Loucy (cell line): ENCODE data around the gene NCAPD3.

Experiments used
- H2AFZ ChIP-seq: fragments of 200-600 bp; sonication (generic); 2 replicates; pipeline ENCODE4 v1.6.0; 2016; ENCODE audit warnings: antibody characterized with exemption, mild to moderate bottlenecking, low read length, moderate library complexity
- H3F3A ChIP-seq: fragments of 200-600 bp; 2 replicates; pipeline ENCODE4 v1.6.0; 2016; ENCODE audit warnings: antibody characterized with exemption, low read depth, mild to moderate bottlenecking
- H3K27me3 ChIP-seq: fragments of 200-600 bp; sonication (generic); 2 replicates; pipeline ENCODE4 v1.6.1; 2014; ENCODE audit warnings: low read length, mild to moderate bottlenecking; ENCODE audit not compliant: insufficient read depth, poor library complexity, severe bottlenecking
- H3K36me3 ChIP-seq: fragments of 200-600 bp; sonication (generic); 2 replicates; pipeline ENCODE4 v1.6.1; 2016; ENCODE audit warnings: low read length; ENCODE audit not compliant: insufficient read depth
- H3K4me1 ChIP-seq: fragments of 200-600 bp; sonication (generic); 2 replicates; pipeline ENCODE4 v1.5.1; 2014; ENCODE audit warnings: low read length, mild to moderate bottlenecking; ENCODE audit not compliant: insufficient read depth, poor library complexity, severe bottlenecking
- H3K4me2 ChIP-seq: fragments of 200-600 bp; sonication (generic); 2 replicates; pipeline ENCODE4 v1.6.0; 2014; ENCODE audit warnings: antibody characterized with exemption, low read length, low read depth, mild to moderate bottlenecking; ENCODE audit not compliant: poor library complexity, severe bottlenecking
- H3K4me3 ChIP-seq: fragments of 200-600 bp; sonication (generic); 2 replicates; pipeline ENCODE4 v1.5.1; 2014; ENCODE audit warnings: low read length, mild to moderate bottlenecking, mixed read lengths; ENCODE audit not compliant: poor library complexity, severe bottlenecking
- H3K79me2 ChIP-seq: fragments of 200-600 bp; sonication (generic); 2 replicates; pipeline ENCODE4 v1.6.1; 2014; ENCODE audit warnings: low read length; ENCODE audit not compliant: insufficient read depth
- H3K9ac ChIP-seq: fragments of 200-600 bp; sonication (generic); 2 replicates; pipeline ENCODE4 v1.6.0; 2014; ENCODE audit warnings: mild to moderate bottlenecking, low read depth, low read length, moderate library complexity; ENCODE audit not compliant: poor library complexity, severe bottlenecking
- H3K9me2 ChIP-seq: fragments of 200-600 bp; sonication (generic); replicated peaks from 2 replicates; pipeline ENCODE4 v1.6.1; 2016; ENCODE audit warnings: low read depth, low read length, mixed read lengths
- H3K9me3 ChIP-seq: fragments of 200-600 bp; sonication (generic); 2 replicates; pipeline ENCODE4 v1.6.1; 2014; ENCODE audit warnings: mild to moderate bottlenecking, antibody characterized with exemption, low read length, low read depth; ENCODE audit not compliant: insufficient read depth
- H4K20me1 ChIP-seq: fragments of 200-600 bp; sonication (generic); 2 replicates; pipeline ENCODE4 v1.6.0; 2014; ENCODE audit warnings: antibody characterized with exemption, low read length, mild to moderate bottlenecking; ENCODE audit not compliant: insufficient read depth, poor library complexity, severe bottlenecking
- CTCF ChIP-seq: fragments of 200-600 bp; sonication (generic); conservative IDR thresholded peaks from 2 replicates; pipeline ENCODE4 v1.5.1; 2014; ENCODE audit warnings: mild to moderate bottlenecking, antibody characterized with exemption, low read length
- EZH2phosphoT487 ChIP-seq: fragments of 200-600 bp; IDR thresholded peaks from 2 replicates; pipeline ENCODE4 v1.6.1; 2018; ENCODE audit warnings: antibody characterized with exemption, mild to moderate bottlenecking, moderate library complexity, borderline replicate concordance

The NCAPD3 gene

GRCh38 chr11:134253188-134253993 lies 29.6 kb upstream of the NCAPD3 start, which contains the start of the genes ACAD8 and THYN1:
Gene ACAD8 (plus strand): TSS chr11:134253568. CDS start chr11:134253601, 33 bp downstream.
Gene THYN1 (minus strand): TSS chr11:134253352. CDS start chr11:134252882, 470 bp downstream.
- no peak for TF ChIP-seq EZH2phosphoT487
- TF ChIP-seq CTCF, result no peak; the same call in 1 of the 2 replicates
- peak within 1 kb of the TSS; percentile 82 for H2AFZ ChIP-seq

GRCh38 chr11:134252346-134253187 lies 28.8 kb upstream of the NCAPD3 start:
- Histone ChIP-seq H3K36me3 (peaks cover 30% of the 10 kb centered on the region; the same call in 1 of the 2 replicates), H2AFZ (peak overlapping the region; percentile 77), H3K9me2 (no peaks in the 10 kb centered on the region), H3K79me2 (peaks cover 39% of the 10 kb centered on the region), H3K4me2 (peak overlapping the region; percentile 93), H3K4me1 (peaks cover 33% of the 10 kb centered on the region), H3K9me3 (no peaks in the 10 kb centered on the region), H3K9ac (peak overlapping the region; percentile 78), H3K4me3 (peak overlapping the region; percentile 80), H4K20me1 (no peaks in the 10 kb centered on the region), H3K27me3 (no peaks in the 10 kb centered on the region), H3F3A (no peaks in the 10 kb centered on the region)
- TF ChIP-seq EZH2phosphoT487, result no peak

More at GRCh38 chr11:134253188-134253993, 29.6 kb upstream of the NCAPD3 start, which contains the start of the genes ACAD8 and THYN1:
- peak within 1 kb of the TSS; percentile 93 for H3K4me2 ChIP-seq
- peaks cover 22% of the 10 kb centered on the region; the same call in 1 of the 2 replicates for H3K36me3 ChIP-seq
- peaks cover 39% of the 10 kb centered on the region for H3K79me2 ChIP-seq
- H3K4me3 ChIP-seq, result peak within 1 kb of the TSS; percentile 80
- no peaks in the 10 kb centered on the region for H3F3A ChIP-seq
- H3K4me1 ChIP-seq, result peaks cover 33% of the 10 kb centered on the region
- no peaks in the 10 kb centered on the region for H3K27me3 ChIP-seq
- peak within 1 kb of the TSS; percentile 90 for H3K9ac ChIP-seq
- H3K9me2 ChIP-seq, result no peaks in the 10 kb centered on the region
- no peaks in the 10 kb centered on the region for H3K9me3 ChIP-seq
- no peaks in the 10 kb centered on the region for H4K20me1 ChIP-seq

- H3K4me2 ChIP-seq, result peak overlapping the region; percentile 93
- H3F3A ChIP-seq, result no peaks in the 10 kb centered on the region
- H3K27me3 ChIP-seq, result no peaks in the 10 kb centered on the region
- no peaks in the 10 kb centered on the region for H3K9me3 ChIP-seq
- H3K4me1 ChIP-seq, result peaks cover 33% of the 10 kb centered on the region
- no peak overlapping the region for H3K4me3 ChIP-seq
- peaks cover 44% of the 10 kb centered on the region; the same call in 1 of the 2 replicates for H3K36me3 ChIP-seq
- H3K9me2 ChIP-seq, result no peaks in the 10 kb centered on the region
- TF ChIP-seq EZH2phosphoT487 (no peak), CTCF (no peak)
- H4K20me1 ChIP-seq, result no peaks in the 10 kb centered on the region
- no peak overlapping the region for H3K9ac ChIP-seq
- H2AFZ ChIP-seq, result no peak overlapping the region
- H3K79me2 ChIP-seq, result peaks cover 39% of the 10 kb centered on the region
Measured at GRCh38 chr11:134250675-134251074, 26.9 kb upstream of the NCAPD3 start.
